HepG2 (cell line): Measurements from ENCODE around the gene MARVELD3. TPM values are rescaled to one million over a fixed set of nuclear protein-coding genes. Genes with fewer than 3 reads are reported as not detected.

Experiments
- ATAC-seq: fragments of 200-7000 bp; cut with Tn5 transposase; 3 replicates; pipeline ENCODE4 v1.9.1; 2020; ENCODE audit warnings: mild to moderate bottlenecking, moderate library complexity
- BruUV-seq: library from RNA; stranded (reverse); fragments of 400-500 nt; replicated peaks from 2 replicates; lab custom pipeline; 2021; lab: Mats Ljungman, UMichigan
- CTCF ChIA-PET: fragments of 300-600 bp; formaldehyde crosslinking; extraction: SDS; loops from one replicate; lab custom pipeline; 2021; ENCODE audit warnings: low total read pairs, inconsistent platforms, low intra/inter-chr PET ratio; lab: Yijun Ruan, JAX
- POLR2A ChIA-PET: fragments of 350-600 bp; sonication (Branson Sonifier 250); formaldehyde crosslinking; loops from one replicate; lab custom pipeline; 2020; ENCODE audit warnings: antibody characterized with exemption, inconsistent platforms; lab: Yijun Ruan, JAX
- DNase-seq: peaks from one replicate; pipeline ENCODE4 v3.0.0-alpha.2; 2015; ENCODE audit warnings: low spot score
- FAIRE-seq: peaks from 3 replicates; lab custom pipeline; 2011; peaks lifted over from hg19 to GRCh38; lab: Jason Lieb, UNC
- H2AFZ ChIP-seq: one replicate; pipeline ENCODE4 v1.6.1; 2011; ENCODE audit warnings: low read length, inconsistent platforms
- H3K27ac ChIP-seq: fragments of 300-600 bp; 3 replicates; pipeline ENCODE4 v1.8.0; 2011; ENCODE audit warnings: mixed run types, mild to moderate bottlenecking, mixed read lengths, low read length, inconsistent platforms; ENCODE audit not compliant: insufficient read depth; ENCODE audit errors: extremely low read length
- H3K27me3 ChIP-seq, 2 experiments: fragments of 200-600 bp in 1 of 2; 2 replicates in 1 of 2; 3 replicates in 1 of 2; pipeline versions ENCODE4 v1.6.0 to v1.8.0; 2011; ENCODE audit warnings: low read length in 2 of 2, mild to moderate bottlenecking in 2 of 2, moderate library complexity in 2 of 2, inconsistent platforms in 1 of 2; ENCODE audit not compliant: insufficient read depth in 2 of 2, control insufficient read depth in 1 of 2
- H3K36me3 ChIP-seq, 2 experiments: fragments of 200-600 bp in 1 of 2; replicated peaks in 1 of 2; 2 replicates in 1 of 2; 3 replicates in 1 of 2; pipeline versions ENCODE4 v1.5.1 to v1.8.0; 2011; ENCODE audit warnings: low read length in 2 of 2, inconsistent platforms in 1 of 2; ENCODE audit not compliant: insufficient read depth in 2 of 2, control insufficient read depth in 1 of 2
- H3K4me1 ChIP-seq: 2 replicates; pipeline ENCODE4 v1.5.1; 2012; ENCODE audit warnings: low read length, inconsistent platforms; ENCODE audit not compliant: insufficient read depth
- H3K4me2 ChIP-seq: 2 replicates; pipeline ENCODE4 v1.6.0; 2011; ENCODE audit warnings: low read depth, low read length, inconsistent platforms
- H3K4me3 ChIP-seq, 3 experiments: fragments of 200-600 bp in 1 of 3; sonication (generic), shearing (Covaris generic) in 1 of 3; replicated peaks in 1 of 3; 2 replicates each; pipeline ENCODE4 v1.5.1; 2011 to 2016; ENCODE audit warnings: low read length in 3 of 3, inconsistent platforms in 2 of 3, low read depth in 2 of 3, mild to moderate bottlenecking in 2 of 3, control low read depth in 1 of 3, mixed read lengths in 1 of 3; ENCODE audit not compliant: insufficient read depth in 1 of 3
- H3K79me2 ChIP-seq: one replicate; pipeline ENCODE4 v1.6.1; 2011; ENCODE audit warnings: low read length, inconsistent platforms; ENCODE audit not compliant: insufficient read depth
- H3K9ac ChIP-seq: 2 replicates; pipeline ENCODE4 v1.6.0; 2011; ENCODE audit warnings: mild to moderate bottlenecking, low read depth, low read length, inconsistent platforms; ENCODE audit not compliant: insufficient read depth
- H3K9me3 ChIP-seq: 2 replicates; pipeline ENCODE4 v1.5.1; 2012; ENCODE audit warnings: mild to moderate bottlenecking, low read length
- H4K20me1 ChIP-seq: 2 replicates; pipeline ENCODE4 v1.6.0; 2011; ENCODE audit warnings: inconsistent platforms, mild to moderate bottlenecking, low read length, moderate library complexity; ENCODE audit not compliant: insufficient read depth
- DMTF1 ChIP-seq: sonication (generic); formaldehyde crosslinking; IDR thresholded peaks from 2 replicates; pipeline ENCODE4 v1.4.0; 2020; ENCODE audit warnings: mild to moderate bottlenecking, missing genetic modification reagents
- HNF1A ChIP-seq, 2 experiments: sonication (generic) in 1 of 2; formaldehyde crosslinking in 1 of 2; IDR thresholded peaks; 2 replicates each; pipeline versions ENCODE4 v1.4.0 to v1.6.1; 2016 to 2020; ENCODE audit warnings: borderline replicate concordance in 1 of 2, low read depth in 1 of 2, mild to moderate bottlenecking in 1 of 2, missing genetic modification reagents in 1 of 2
- IRF2 ChIP-seq: IDR thresholded peaks from 2 replicates; pipeline ENCODE4 v1.6.1; 2018; ENCODE audit warnings: missing genetic modification reagents, missing compliant biosample characterization
- SMYD3 ChIP-seq: sonication (generic); formaldehyde crosslinking; IDR thresholded peaks from 2 replicates; pipeline ENCODE4 v1.8.1; 2023; ENCODE audit warnings: mild to moderate bottlenecking, missing genetic modification reagents
- ZNF558 ChIP-seq: sonication (generic); formaldehyde crosslinking; IDR thresholded peaks from 2 replicates; pipeline ENCODE4 v1.9.0; 2022; ENCODE audit warnings: mild to moderate bottlenecking, missing genetic modification reagents, borderline replicate concordance
- WGBS: methylation state at CpG from one replicate; pipeline ENCODE4 v1.1.6; 2017; ENCODE audit warnings: low lambda C conversion rate; 5-methylcytosine and 5-hydroxymethylcytosine counted together
- in situ Hi-C: cut with HindIII; loops from 2 replicates; pipeline ENCODE4 v1.10.0; 2017; ENCODE audit warnings: low pct_unique_long_range_greater_than_20kb; ENCODE audit not compliant: extremely low pct_ligation_motif_present
- intact Hi-C: fragments of 100-400 bp; cut with micrococcal nuclease; formaldehyde crosslinking; loops from one replicate; pipeline ENCODE4 v1.10.0; 2022; ENCODE audit not compliant: unreplicated experiment
- polyA plus RNA-seq, 8 experiments: library from polyadenylated mRNA; depleted of rRNA in 3 of 8; stranded (reverse) in 7 of 8; unstranded in 1 of 8; fragments of >200 nt; fragmentation: Illumina TruSeq in 4 of 8; extraction: Trizol in 4 of 8; gene quantifications; 2 replicates each; pipeline versions ENCODE4 v1.2.1 to v1.2.3, GENCODE V29; 2011 to 2016; ENCODE audit warnings: low read depth in 4 of 8, missing spikeins in 1 of 8, mixed read lengths in 1 of 8; ENCODE audit not compliant: insufficient read depth in 1 of 8
- total RNA-seq, 5 experiments: library from RNA; depleted of rRNA; stranded (reverse); fragments of >200 nt; fragmentation: Illumina TruSeq; extraction: Trizol; gene quantifications; 2 replicates each; pipeline ENCODE4 v1.2.3, GENCODE V29; 2016; ENCODE audit warnings: low read depth in 1 of 5

Gene MARVELD3
- total and polyA plus RNA-seq, 2 of the 13 experiments (the other 11 are each of a cell fraction or from before 2014, with no cell fraction given), result 4.8 to 5.6 TPM

- no peaks in the 10 kb centered on the region for H4K20me1 ChIP-seq
- no peaks in the 10 kb centered on the region; a peak in 1 of 5 replicates for H3K36me3 ChIP-seq
- no peak overlapping the region for H3K4me3 ChIP-seq
- H3K79me2 ChIP-seq, result no peaks in the 10 kb centered on the region
- H3K27ac ChIP-seq, result no peak overlapping the region
- H2AFZ ChIP-seq, result no peak overlapping the region
- H3K27me3 ChIP-seq, result no peaks in the 10 kb centered on the region; a peak in 1 of 5 replicates
- 82% methylated on average over 11 of the region's 11 CpGs for WGBS
- H3K4me1 ChIP-seq, result peaks cover 29% of the 10 kb centered on the region
- no peak overlapping the region for H3K9ac ChIP-seq
- no peaks in the 10 kb centered on the region for H3K9me3 ChIP-seq
- no TSS peak for BruUV-seq
- no peak for TF ChIP-seq DMTF1 (CRISPR knock-in tag)
- no peak for TF ChIP-seq ZNF558
- no peak for TF ChIP-seq HNF1A (IDR thresholded peaks at IDR 0.05; ENCODE audit: low read depth)
- no peak for TF ChIP-seq HNF1A (CRISPR knock-in tag; IDR thresholded peaks at IDR 0.05; ENCODE audit: borderline replicate concordance)
- no peak for TF ChIP-seq IRF2
- no peak for TF ChIP-seq SMYD3 (CRISPR knock-in tag)
- ATAC-seq, result no peak
- CTCF ChIA-PET, result no interaction called here
- no peak overlapping the region for H3K4me2 ChIP-seq
- in situ Hi-C loops (no loop called here), intact Hi-C loops (no loop called here)
- POLR2A ChIA-PET, result no interaction called here
- no peak for DNase-seq
- no peak for FAIRE-seq
These were observed 3.5 kb downstream of the MARVELD3 start for GRCh38 chr16:71629278-71630016.
